NCI-H748 treated with DMSO at 0.1 percent for 48 hours (cell line): ENCODE data around the gene FOXA3.
"Not testable (repeated sequence)": the region's sequence is repeated elsewhere in the genome, so short reads cannot be mapped to it uniquely, and the experiment has no call there.

ENCODE experiments used
- DNase-seq: peaks from one replicate; lab custom pipeline; 2025; lab: John Stamatoyannopoulos, UW

Gene FOXA3

GRCh38 chr19:45895519-45895972 is 31.4 kb downstream of the FOXA3 start:
- no peak for DNase-seq

- DNase-seq, result not testable (repeated sequence)
Observed at GRCh38 chr19:45895983-45896599, 32.0 kb downstream of the FOXA3 start.

- DNase-seq, result no peak
Observed at GRCh38 chr19:45897261-45897812, 33.2 kb downstream of the FOXA3 start.

GRCh38 chr19:45899253-45899652 is 35.1 kb downstream of the FOXA3 start:
- no peak for DNase-seq

- DNase-seq, result no peak
Observed at GRCh38 chr19:45899919-45900589, 35.9 kb downstream of the FOXA3 start.

GRCh38 chr19:45900738-45901431 is 36.8 kb downstream of the FOXA3 start:
- no peak for DNase-seq

- DNase-seq, result peak; percentile 38
Observed at GRCh38 chr19:45901432-45901911, 37.3 kb downstream of the FOXA3 start.

- DNase-seq, result peak; percentile 60
Observed at GRCh38 chr19:45901912-45902650, 38.0 kb downstream of the FOXA3 start, which contains the start of gene MYPOP. Gene MYPOP (minus strand): TSS chr19:45902613. CDS start chr19:45901773, 840 bp downstream.

- peak; percentile 98 for DNase-seq
Observed at GRCh38 chr19:45902651-45903625, 38.8 kb downstream of the FOXA3 start.

- DNase-seq, result no peak
Observed at GRCh38 chr19:45905011-45905410, 40.9 kb downstream of the FOXA3 start.

- DNase-seq, result no peak
Observed at GRCh38 chr19:45906221-45906620, 42.1 kb downstream of the FOXA3 start.

GRCh38 chr19:45908956-45909355 is 44.8 kb downstream of the FOXA3 start:
- DNase-seq, result no peak

GRCh38 chr19:45911291-45911690 is 47.2 kb downstream of the FOXA3 start:
- DNase-seq, result no peak

GRCh38 chr19:45913874-45914830 is 50.0 kb downstream of the FOXA3 start, which contains the start of gene NANOS2:
Gene NANOS2 (minus strand): TSS chr19:45914778. CDS start chr19:45914693, 85 bp downstream.
- DNase-seq, result no peak

- no peak for DNase-seq
Observed at GRCh38 chr19:45917421-45918091, 53.4 kb downstream of the FOXA3 start.

GRCh38 chr19:45918721-45919120 is 54.6 kb downstream of the FOXA3 start:
- DNase-seq, result no peak

- DNase-seq, result no peak
Observed at GRCh38 chr19:45919678-45920077, 55.6 kb downstream of the FOXA3 start.

GRCh38 chr19:45920458-45920857 is 56.3 kb downstream of the FOXA3 start:
- no peak for DNase-seq

- no peak for DNase-seq
Observed at GRCh38 chr19:45922281-45922680, 58.2 kb downstream of the FOXA3 start.
